ENCODE measurements around the gene CANX. TPM values are rescaled to one million over a fixed set of nuclear protein-coding genes. Genes with fewer than 3 reads are reported as not detected.
A peak's percentile ranks its signal among the peaks of the same experiment; 100 is the strongest.
"Not testable (repeated sequence)": the region's sequence is repeated elsewhere in the genome, so short reads cannot be mapped to it uniquely, and the experiment has no call there.

The CANX gene
- total and polyA plus RNA-seq, 3 donors from 2014 or later, result 296 to 462 (median 351) TPM

DNA sequence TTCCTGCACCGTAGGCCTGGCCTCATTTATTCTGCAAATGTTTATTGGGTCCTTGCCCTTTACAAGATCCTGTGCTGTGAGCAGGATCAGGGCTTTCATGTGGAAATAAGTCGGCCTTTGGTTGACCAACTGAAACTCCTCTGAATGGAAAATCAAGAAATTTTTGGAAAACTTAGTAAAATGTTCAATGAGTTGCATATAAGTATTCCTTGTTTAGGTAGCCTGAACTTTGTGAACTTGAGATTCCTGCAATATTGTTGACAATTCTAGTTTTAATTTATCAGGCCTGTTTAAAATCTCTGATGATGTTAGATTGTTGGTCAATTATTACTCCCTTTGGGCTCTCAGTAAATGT is 35.0 kb downstream of the CANX start:
- Histone ChIP-seq H3K4me1 (peaks cover 35% of the 10 kb centered on the region), H3K27ac (peak overlapping the region; percentile 46 to 99), H3K36me3 (ENCODE audit: low read depth, missing control alignments) (no peaks in the 10 kb centered on the region), H3K27me3 (no peaks in the 10 kb centered on the region), H3K4me3 (peak overlapping the region; percentile 75 to 92), H3K9me3 (no peaks in the 10 kb centered on the region)
- TF ChIP-seq, protein P1, sequence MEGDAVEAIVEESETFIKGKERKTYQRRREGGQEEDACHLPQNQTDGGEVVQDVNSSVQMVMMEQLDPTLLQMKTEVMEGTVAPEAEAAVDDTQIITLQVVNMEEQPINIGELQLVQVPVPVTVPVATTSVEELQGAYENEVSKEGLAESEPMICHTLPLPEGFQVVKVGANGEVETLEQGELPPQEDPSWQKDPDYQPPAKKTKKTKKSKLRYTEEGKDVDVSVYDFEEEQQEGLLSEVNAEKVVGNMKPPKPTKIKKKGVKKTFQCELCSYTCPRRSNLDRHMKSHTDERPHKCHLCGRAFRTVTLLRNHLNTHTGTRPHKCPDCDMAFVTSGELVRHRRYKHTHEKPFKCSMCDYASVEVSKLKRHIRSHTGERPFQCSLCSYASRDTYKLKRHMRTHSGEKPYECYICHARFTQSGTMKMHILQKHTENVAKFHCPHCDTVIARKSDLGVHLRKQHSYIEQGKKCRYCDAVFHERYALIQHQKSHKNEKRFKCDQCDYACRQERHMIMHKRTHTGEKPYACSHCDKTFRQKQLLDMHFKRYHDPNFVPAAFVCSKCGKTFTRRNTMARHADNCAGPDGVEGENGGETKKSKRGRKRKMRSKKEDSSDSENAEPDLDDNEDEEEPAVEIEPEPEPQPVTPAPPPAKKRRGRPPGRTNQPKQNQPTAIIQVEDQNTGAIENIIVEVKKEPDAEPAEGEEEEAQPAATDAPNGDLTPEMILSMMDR (IDR thresholded peaks at IDR 0.05), result no peak
- TF ChIP-seq POLR2A (IDR thresholded peaks at IDR 0.05), result no peak
- intact Hi-C loops (cut with DNase I; ENCODE audit: low total_unique reads), result no loop called here
- WGBS, 2 donors, result 2 to 4% methylated on average over 2 of the region's 2 CpGs
- no peak for DNase-seq

DNA sequence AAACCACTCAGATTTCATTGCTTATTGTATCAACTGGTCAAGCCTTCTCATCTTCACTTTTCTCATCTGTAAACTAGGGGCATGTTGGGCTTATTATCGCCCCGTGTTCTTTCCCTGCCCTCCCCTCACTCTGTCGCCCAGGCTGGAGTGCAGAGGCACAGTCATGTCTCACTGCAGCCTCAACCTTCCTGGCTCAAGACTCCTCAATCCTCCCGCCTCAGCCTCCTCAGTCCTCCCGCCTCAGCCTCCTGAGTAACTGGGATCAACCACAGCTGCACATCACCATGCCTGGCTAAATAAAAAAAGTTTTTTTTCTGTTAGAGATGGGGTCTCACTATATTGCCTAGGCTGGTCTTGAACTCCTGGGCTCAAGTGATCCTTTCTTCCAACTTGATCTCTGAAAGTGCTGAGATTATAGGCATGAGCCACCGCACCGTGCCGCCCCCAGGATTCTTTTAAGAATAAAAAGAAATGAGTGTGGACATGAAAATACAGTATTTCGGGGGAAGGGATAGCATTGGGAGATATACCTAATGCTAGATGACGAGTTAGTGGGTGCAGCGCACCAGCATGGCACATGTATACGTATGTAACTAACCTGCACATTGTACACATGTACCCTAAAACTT is 35.9 kb downstream of the CANX start:
- no peak overlapping the region for H3K4me3 ChIP-seq
- peaks cover 35% of the 10 kb centered on the region for H3K4me1 ChIP-seq

DNA sequence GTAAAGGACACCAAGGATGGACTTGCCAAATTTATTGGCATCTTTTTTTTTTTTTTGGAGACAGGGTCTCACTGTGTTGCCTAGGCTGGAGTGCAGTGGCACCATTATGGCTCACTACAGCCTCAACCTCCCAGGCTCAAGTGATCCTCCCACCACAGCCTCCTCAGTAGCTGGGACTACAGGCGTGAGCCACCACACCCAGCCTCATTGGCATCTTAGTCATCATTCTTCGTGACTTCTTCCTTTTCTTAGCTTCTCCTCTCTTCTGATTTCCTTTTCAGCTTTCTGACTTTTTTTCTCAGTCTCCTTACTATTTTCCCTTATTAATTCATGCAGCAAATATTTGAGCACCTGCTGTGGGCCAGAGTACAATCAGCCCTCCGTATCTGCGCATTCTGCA is 40.0 kb downstream of the CANX start:
- H3K27ac ChIP-seq, result no peak overlapping the region
- no peak for DNase-seq
- H3K36me3 ChIP-seq (ENCODE audit: low read depth, missing control alignments), result no peaks in the 10 kb centered on the region
- H3K4me3 ChIP-seq, result no peak overlapping the region
- WGBS, 2 donors, result 90 to 98% methylated on average over 4 of the region's 4 CpGs
- intact Hi-C loops (cut with DNase I; ENCODE audit: low total_unique reads), result no loop called here
- H3K27me3 ChIP-seq, result no peaks in the 10 kb centered on the region
- peaks cover 33% of the 10 kb centered on the region for H3K4me1 ChIP-seq
- no peaks in the 10 kb centered on the region for H3K9me3 ChIP-seq
- TF ChIP-seq, protein P1 (IDR thresholded peaks at IDR 0.05), result no peak
- no peak for TF ChIP-seq POLR2A (IDR thresholded peaks at IDR 0.05)

More for the DNA sequence above, 35.9 kb downstream of the CANX start:
- TF ChIP-seq POLR2A (IDR thresholded peaks at IDR 0.05), result no peak
- Histone ChIP-seq H3K27me3 (no peaks in the 10 kb centered on the region), H3K9me3 (no peaks in the 10 kb centered on the region), H3K36me3 (ENCODE audit: low read depth, missing control alignments) (no peaks in the 10 kb centered on the region), H3K27ac (peak overlapping the region; percentile 23 to 99)
- intact Hi-C loops (cut with DNase I; ENCODE audit: low total_unique reads), result no loop called here
- 60 to 66% methylated on average over 12 of the region's 12 CpGs for WGBS, 2 donors
- no peak for DNase-seq

DNA sequence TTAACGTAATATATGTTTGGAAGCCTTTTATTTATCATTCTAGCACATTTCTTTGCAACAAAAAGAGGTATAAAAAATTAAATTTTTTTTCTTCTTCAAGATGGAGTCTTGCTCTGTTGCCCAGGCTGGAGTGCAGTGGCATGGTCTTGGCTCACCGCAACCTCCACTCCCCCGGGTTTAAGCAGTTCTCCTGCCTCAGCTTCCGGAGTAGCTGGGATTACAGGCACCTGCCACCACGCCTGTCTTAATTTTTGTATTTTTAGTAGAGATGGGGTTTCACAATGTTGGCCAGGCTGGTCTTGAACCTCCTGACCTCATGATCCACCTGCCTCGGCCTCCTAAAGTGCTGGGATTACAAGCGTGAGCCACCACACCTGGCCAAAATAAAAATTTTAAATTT is 45.3 kb downstream of the CANX start:
- H3K4me1 ChIP-seq; H3K9me3 ChIP-seq; H3K27me3 ChIP-seq; DNase-seq; H3K27ac ChIP-seq; intact Hi-C loops (cut with DNase I; ENCODE audit: low total_unique reads); H3K4me3 ChIP-seq; H3K36me3 ChIP-seq (ENCODE audit: low read depth, missing control alignments): not testable (repeated sequence)
- 83 to 84% methylated on average over 7 of the region's 7 CpGs for WGBS, 2 donors

DNA sequence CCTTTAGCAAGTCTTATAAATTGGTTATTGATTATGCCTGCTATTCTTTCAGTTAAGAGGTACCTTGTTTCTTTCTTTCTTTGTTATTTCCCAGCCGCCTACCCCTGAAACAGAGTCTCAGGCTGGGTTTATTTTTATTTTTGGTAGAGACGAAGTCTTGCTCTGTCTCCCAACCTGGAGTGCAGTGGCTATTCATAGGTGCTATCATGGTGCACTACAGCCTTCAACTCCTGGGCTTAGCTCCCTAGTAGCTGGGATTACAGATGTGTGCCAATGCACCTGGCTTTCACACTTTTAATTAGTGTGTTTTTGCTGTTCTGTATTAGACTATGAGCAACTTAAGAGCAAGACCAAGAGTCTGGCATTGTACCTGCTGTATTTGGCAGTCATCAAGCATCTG is 48.1 kb downstream of the CANX start:
- TF ChIP-seq POLR2A (IDR thresholded peaks at IDR 0.05), result no peak
- Histone ChIP-seq H3K27me3 (no peaks in the 10 kb centered on the region), H3K9me3 (no peaks in the 10 kb centered on the region), H3K27ac (no peak overlapping the region), H3K36me3 (ENCODE audit: low read depth, missing control alignments) (no peaks in the 10 kb centered on the region), H3K4me3 (no peak overlapping the region), H3K4me1 (no peaks in the 10 kb centered on the region)
- 85 to 91% methylated on average over 2 of the region's 2 CpGs for WGBS, 2 donors
- intact Hi-C loops (cut with DNase I; ENCODE audit: low total_unique reads), result no loop called here
- no peak for DNase-seq

DNA sequence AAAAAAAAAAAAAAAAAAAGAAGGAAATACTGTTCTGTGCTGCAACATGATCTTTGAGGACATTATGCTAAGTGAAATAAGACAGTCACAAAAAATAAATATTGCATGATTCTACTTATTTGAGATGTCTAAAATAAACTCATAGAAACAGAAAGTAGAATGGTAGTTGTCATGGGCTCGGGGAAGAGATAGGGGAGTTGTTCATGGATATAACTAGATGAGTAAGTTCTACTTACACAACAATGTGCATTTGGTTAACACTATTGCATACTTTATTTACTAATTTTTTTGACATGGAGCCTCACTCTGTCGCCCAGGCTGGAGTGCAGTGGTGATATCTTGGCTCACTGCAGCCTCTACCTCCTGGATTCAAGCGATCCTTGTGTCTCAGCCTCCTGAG is 49.0 kb downstream of the CANX start:
- WGBS, 2 donors, result 85 to 90% methylated on average over 3 of the region's 3 CpGs
- intact Hi-C loops (cut with DNase I; ENCODE audit: low total_unique reads), result no loop called here
- no peak for TF ChIP-seq POLR2A (IDR thresholded peaks at IDR 0.05)
- TF ChIP-seq, protein P1 (IDR thresholded peaks at IDR 0.05), result no peak
- DNase-seq, result no peak
- Histone ChIP-seq H3K27me3 (no peaks in the 10 kb centered on the region), H3K4me1 (no peaks in the 10 kb centered on the region), H3K9me3 (no peaks in the 10 kb centered on the region), H3K27ac (no peak overlapping the region), H3K36me3 (ENCODE audit: low read depth, missing control alignments) (no peaks in the 10 kb centered on the region), H3K4me3 (no peak overlapping the region)

Measured in testis (tissue), 3 donors.